HepG2 (cell line): ENCODE measurements around the gene IFRD1. TPM values are rescaled to one million over a fixed set of nuclear protein-coding genes. Genes with fewer than 3 reads are reported as not detected.

Experiments
- FOSL2 ChIP-seq: sonication (generic); formaldehyde crosslinking; IDR thresholded peaks from 2 replicates; pipeline ENCODE4 v1.4.0; 2020; ENCODE audit warnings: missing genetic modification reagents
- HOXD1 ChIP-seq: sonication (generic); formaldehyde crosslinking; IDR thresholded peaks from 2 replicates; pipeline ENCODE4 v1.5.0; 2020; ENCODE audit warnings: missing genetic modification reagents
- KAT8 ChIP-seq: IDR thresholded peaks from 2 replicates; pipeline ENCODE4 v1.6.1; 2016; ENCODE audit warnings: missing genetic modification reagents, missing compliant biosample characterization
- KDM6A ChIP-seq: IDR thresholded peaks from 2 replicates; pipeline ENCODE4 v1.6.1; 2016; ENCODE audit warnings: low read depth
- NR2F2 ChIP-seq: IDR thresholded peaks from 2 replicates; pipeline ENCODE4 v1.6.1; 2012; ENCODE audit warnings: low read depth, inconsistent platforms, borderline replicate concordance
- RELA ChIP-seq: sonication (generic); formaldehyde crosslinking; IDR thresholded peaks from 2 replicates; pipeline ENCODE4 v1.4.0; 2020; ENCODE audit warnings: missing genetic modification reagents
- ZBTB33 ChIP-seq: sonication (generic); formaldehyde crosslinking; IDR thresholded peaks from 2 replicates; pipeline ENCODE4 v1.4.0; 2020; ENCODE audit warnings: missing genetic modification reagents
- ZBTB46 ChIP-seq: sonication (generic); formaldehyde crosslinking; IDR thresholded peaks from 2 replicates; pipeline ENCODE4 v1.4.0; 2020; ENCODE audit warnings: mild to moderate bottlenecking, missing genetic modification reagents, borderline replicate concordance
- ZC3H13 ChIP-seq: sonication (generic); formaldehyde crosslinking; IDR thresholded peaks from 2 replicates; pipeline ENCODE4 v1.8.1; 2023; ENCODE audit warnings: mild to moderate bottlenecking, missing genetic modification reagents, moderate library complexity
- ZNF160 ChIP-seq: sonication (generic); formaldehyde crosslinking; IDR thresholded peaks from 2 replicates; pipeline ENCODE4 v1.8.0; 2022; ENCODE audit warnings: mild to moderate bottlenecking, inconsistent platforms, missing genetic modification reagents
- ZNF337 ChIP-seq: sonication (generic); formaldehyde crosslinking; IDR thresholded peaks from 2 replicates; pipeline ENCODE4 v1.5.1; 2020; ENCODE audit warnings: missing genetic modification reagents, low read depth, mild to moderate bottlenecking, borderline replicate concordance
- ZNF33B ChIP-seq: sonication (generic); formaldehyde crosslinking; IDR thresholded peaks from 2 replicates; pipeline ENCODE4 v1.5.1; 2020; ENCODE audit warnings: mild to moderate bottlenecking, missing genetic modification reagents
- ZNF749 ChIP-seq: sonication (generic); formaldehyde crosslinking; IDR thresholded peaks from 2 replicates; pipeline ENCODE4 v1.8.0; 2022; ENCODE audit warnings: mild to moderate bottlenecking, missing genetic modification reagents, moderate library complexity, borderline replicate concordance
- ZNF776 ChIP-seq: sonication (generic); formaldehyde crosslinking; IDR thresholded peaks from 2 replicates; pipeline ENCODE4 v1.4.0; 2020; ENCODE audit warnings: mild to moderate bottlenecking, missing genetic modification reagents
- ZNF891 ChIP-seq: sonication (generic); formaldehyde crosslinking; IDR thresholded peaks from 2 replicates; pipeline ENCODE4 v1.5.0; 2020; ENCODE audit warnings: mild to moderate bottlenecking, missing genetic modification reagents
- ZSCAN20 ChIP-seq: sonication (generic); formaldehyde crosslinking; IDR thresholded peaks from 2 replicates; pipeline ENCODE4 v1.4.0; 2020; ENCODE audit warnings: missing genetic modification reagents, mild to moderate bottlenecking, borderline replicate concordance
- ZSCAN31 ChIP-seq: sonication (generic); formaldehyde crosslinking; IDR thresholded peaks from 2 replicates; pipeline ENCODE4 v1.5.0; 2020; ENCODE audit warnings: low read depth, mild to moderate bottlenecking, missing genetic modification reagents
- polyA plus RNA-seq, 8 experiments: library from polyadenylated mRNA; depleted of rRNA in 3 of 8; stranded (reverse) in 7 of 8; unstranded in 1 of 8; fragments of >200 nt; fragmentation: Illumina TruSeq in 4 of 8; extraction: Trizol in 4 of 8; gene quantifications; 2 replicates each; pipeline versions ENCODE4 v1.2.1 to v1.2.3, GENCODE V29; 2011 to 2016; ENCODE audit warnings: low read depth in 4 of 8, missing spikeins in 1 of 8, mixed read lengths in 1 of 8; ENCODE audit not compliant: insufficient read depth in 1 of 8
- total RNA-seq, 5 experiments: library from RNA; depleted of rRNA; stranded (reverse); fragments of >200 nt; fragmentation: Illumina TruSeq; extraction: Trizol; gene quantifications; 2 replicates each; pipeline ENCODE4 v1.2.3, GENCODE V29; 2016; ENCODE audit warnings: low read depth in 1 of 5
- TF ChIP-seq, protein P1 (sequence below): IDR thresholded peaks from 2 replicates; pipeline ENCODE4 v1.6.1; 2016; ENCODE audit warnings: mild to moderate bottlenecking
- TF ChIP-seq, protein P2 (sequence below): fragments of 450-650 bp; IDR thresholded peaks from 2 replicates; pipeline ENCODE4 v1.6.1; 2017
- TF ChIP-seq, protein P3 (sequence below), 2 experiments: sonication (generic) in 1 of 2; formaldehyde crosslinking in 1 of 2; IDR thresholded peaks; 2 replicates each; pipeline versions ENCODE4 v1.4.0 to v1.6.1; 2018 to 2020; ENCODE audit warnings: missing genetic modification reagents in 2 of 2, borderline replicate concordance in 1 of 2, low read depth in 1 of 2, mild to moderate bottlenecking in 1 of 2, missing biosample characterization in 1 of 2

IFRD1 gene
- total and polyA plus RNA-seq, 2 of the 13 experiments (the other 11 are each of a cell fraction or from before 2014, with no cell fraction given), result 50.9 to 55.5 TPM

DNA sequence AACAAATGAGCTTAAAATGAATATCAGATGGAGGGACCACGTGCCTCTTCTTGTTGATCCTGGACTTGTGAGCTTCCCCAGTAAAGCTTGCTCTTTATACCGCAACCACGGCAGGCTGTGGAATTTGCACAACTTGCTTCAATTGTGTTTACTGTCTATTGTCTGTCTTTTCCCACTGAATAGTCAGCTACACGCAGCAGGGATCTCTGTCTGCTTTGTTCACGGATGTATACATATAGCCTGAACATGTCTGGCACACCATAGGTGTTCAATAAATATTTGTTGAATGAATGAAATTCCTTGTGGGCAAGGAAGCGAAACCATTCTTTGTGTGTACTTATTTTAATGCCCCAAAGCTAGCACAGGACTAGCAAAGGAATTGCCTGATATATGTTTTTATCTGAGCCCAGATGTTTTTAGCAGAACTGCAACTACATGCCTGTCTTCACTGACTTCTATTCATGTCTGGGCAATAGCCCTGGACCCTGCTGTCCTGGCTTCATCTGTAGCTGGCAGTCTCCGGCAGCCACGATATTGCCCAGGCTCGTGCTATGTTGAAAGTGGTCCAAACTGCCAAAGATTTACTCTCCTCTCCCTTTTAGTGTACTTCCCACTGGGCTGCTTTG, 29.9 kb upstream of the IFRD1 start (continued):
- TF ChIP-seq, protein P1, sequence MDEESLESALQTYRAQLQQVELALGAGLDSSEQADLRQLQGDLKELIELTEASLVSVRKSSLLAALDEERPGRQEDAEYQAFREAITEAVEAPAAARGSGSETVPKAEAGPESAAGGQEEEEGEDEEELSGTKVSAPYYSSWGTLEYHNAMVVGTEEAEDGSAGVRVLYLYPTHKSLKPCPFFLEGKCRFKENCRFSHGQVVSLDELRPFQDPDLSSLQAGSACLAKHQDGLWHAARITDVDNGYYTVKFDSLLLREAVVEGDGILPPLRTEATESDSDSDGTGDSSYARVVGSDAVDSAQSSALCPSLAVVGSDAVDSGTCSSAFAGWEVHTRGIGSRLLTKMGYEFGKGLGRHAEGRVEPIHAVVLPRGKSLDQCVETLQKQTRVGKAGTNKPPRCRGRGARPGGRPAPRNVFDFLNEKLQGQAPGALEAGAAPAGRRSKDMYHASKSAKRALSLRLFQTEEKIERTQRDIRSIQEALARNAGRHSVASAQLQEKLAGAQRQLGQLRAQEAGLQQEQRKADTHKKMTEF (CRISPR knock-in tag), result no peak
- no peak for TF ChIP-seq ZBTB46 (CRISPR knock-in tag)
- TF ChIP-seq HOXD1 (CRISPR knock-in tag), result no peak
- TF ChIP-seq, protein P2, sequence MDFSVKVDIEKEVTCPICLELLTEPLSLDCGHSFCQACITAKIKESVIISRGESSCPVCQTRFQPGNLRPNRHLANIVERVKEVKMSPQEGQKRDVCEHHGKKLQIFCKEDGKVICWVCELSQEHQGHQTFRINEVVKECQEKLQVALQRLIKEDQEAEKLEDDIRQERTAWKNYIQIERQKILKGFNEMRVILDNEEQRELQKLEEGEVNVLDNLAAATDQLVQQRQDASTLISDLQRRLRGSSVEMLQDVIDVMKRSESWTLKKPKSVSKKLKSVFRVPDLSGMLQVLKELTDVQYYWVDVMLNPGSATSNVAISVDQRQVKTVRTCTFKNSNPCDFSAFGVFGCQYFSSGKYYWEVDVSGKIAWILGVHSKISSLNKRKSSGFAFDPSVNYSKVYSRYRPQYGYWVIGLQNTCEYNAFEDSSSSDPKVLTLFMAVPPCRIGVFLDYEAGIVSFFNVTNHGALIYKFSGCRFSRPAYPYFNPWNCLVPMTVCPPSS, result no peak
- no peak for TF ChIP-seq ZNF160 (CRISPR knock-in tag)
- TF ChIP-seq, protein P3, sequence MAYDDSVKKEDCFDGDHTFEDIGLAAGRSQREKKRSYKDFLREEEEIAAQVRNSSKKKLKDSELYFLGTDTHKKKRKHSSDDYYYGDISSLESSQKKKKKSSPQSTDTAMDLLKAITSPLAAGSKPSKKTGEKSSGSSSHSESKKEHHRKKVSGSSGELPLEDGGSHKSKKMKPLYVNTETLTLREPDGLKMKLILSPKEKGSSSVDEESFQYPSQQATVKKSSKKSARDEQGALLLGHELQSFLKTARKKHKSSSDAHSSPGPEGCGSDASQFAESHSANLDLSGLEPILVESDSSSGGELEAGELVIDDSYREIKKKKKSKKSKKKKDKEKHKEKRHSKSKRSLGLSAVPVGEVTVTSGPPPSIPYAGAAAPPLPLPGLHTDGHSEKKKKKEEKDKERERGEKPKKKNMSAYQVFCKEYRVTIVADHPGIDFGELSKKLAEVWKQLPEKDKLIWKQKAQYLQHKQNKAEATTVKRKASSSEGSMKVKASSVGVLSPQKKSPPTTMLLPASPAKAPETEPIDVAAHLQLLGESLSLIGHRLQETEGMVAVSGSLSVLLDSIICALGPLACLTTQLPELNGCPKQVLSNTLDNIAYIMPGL (CRISPR knock-in tag; IDR thresholded peaks at IDR 0.05; ENCODE audit: borderline replicate concordance in 1 of 2, low read depth in 1 of 2), result no peak
- TF ChIP-seq ZSCAN31 (CRISPR knock-in tag), result no peak
- TF ChIP-seq KDM6A (CRISPR knock-in tag), result no peak
- TF ChIP-seq RELA (CRISPR knock-in tag), result no peak
- no peak for TF ChIP-seq ZSCAN20 (CRISPR knock-in tag)
- no peak for TF ChIP-seq NR2F2
- no peak for TF ChIP-seq ZNF776 (CRISPR knock-in tag)
- no peak for TF ChIP-seq ZNF749
- no peak for TF ChIP-seq KAT8 (CRISPR knock-in tag)
- TF ChIP-seq FOSL2 (CRISPR knock-in tag), result peak; percentile 10; the same call in 1 of the 2 replicates
- no peak for TF ChIP-seq ZBTB33 (CRISPR knock-in tag)
- no peak for TF ChIP-seq ZNF337
- no peak for TF ChIP-seq ZNF33B
- no peak for TF ChIP-seq ZC3H13 (CRISPR knock-in tag)
- no peak for TF ChIP-seq ZNF891 (CRISPR knock-in tag)
